HG03064 (cell line): ENCODE measurements around the gene CISD1.

Experiments used
- ATAC-seq: cut with Tn5 transposase; IDR thresholded peaks from one replicate; pipeline ENCODE4 v1.9.1; 2021; ENCODE audit warnings: low read depth; ENCODE audit not compliant: unreplicated experiment

Gene CISD1

GRCh38 chr10:58264780-58265179, 4.2 kb upstream of the CISD1 start:
- ATAC-seq, result no peak

GRCh38 chr10:58265249-58265648, 3.7 kb upstream of the CISD1 start:
- no peak for ATAC-seq

- peak; percentile 14 for ATAC-seq
Observed at GRCh38 chr10:58266003-58266825, 2.7 kb upstream of the CISD1 start.

- ATAC-seq, result peak; percentile 11
Observed at GRCh38 chr10:58266826-58267712, 1.9 kb upstream of the CISD1 start.

GRCh38 chr10:58267713-58268453, 1.1 kb upstream of the CISD1 start, which contains the start of gene IPMK:
Gene IPMK (minus strand): TSS chr10:58267894. CDS start chr10:58267611, 283 bp downstream.
- ATAC-seq, result peak; percentile 51

- peak; percentile 1 for ATAC-seq
Observed at GRCh38 chr10:58268454-58268945, 462 bp upstream of the CISD1 start.

- no peak for ATAC-seq
Observed at GRCh38 chr10:58269782-58270290, 874 bp downstream of the CISD1 start.

GRCh38 chr10:58275261-58275660, 6.3 kb downstream of the CISD1 start:
- ATAC-seq, result no peak

GRCh38 chr10:58275908-58276307, 6.9 kb downstream of the CISD1 start:
- no peak for ATAC-seq

GRCh38 chr10:58278274-58278961, 9.5 kb downstream of the CISD1 start:
- ATAC-seq, result no peak

- ATAC-seq, result no peak
Observed at GRCh38 chr10:58278962-58279307, 10.0 kb downstream of the CISD1 start.

- no peak for ATAC-seq
Observed at GRCh38 chr10:58280477-58280876, 11.5 kb downstream of the CISD1 start.

- ATAC-seq, result no peak
Observed at GRCh38 chr10:58281092-58281752, 12.3 kb downstream of the CISD1 start.

GRCh38 chr10:58282615-58283014, 13.7 kb downstream of the CISD1 start:
- ATAC-seq, result peak; percentile 98

- ATAC-seq, result peak; percentile 65
Observed at GRCh38 chr10:58291538-58292174, 22.7 kb downstream of the CISD1 start.

GRCh38 chr10:58293989-58294388, 25.0 kb downstream of the CISD1 start:
- no peak for ATAC-seq

GRCh38 chr10:58299580-58299979, 30.6 kb downstream of the CISD1 start:
- peak; percentile 88 for ATAC-seq

- ATAC-seq, result no peak
Observed at GRCh38 chr10:58300676-58301075, 31.7 kb downstream of the CISD1 start.

GRCh38 chr10:58302254-58302653, 33.3 kb downstream of the CISD1 start:
- no peak for ATAC-seq
